Stimulated activated naive B cell treated with anti-CD40 and anti-IgM and Interleukin-4, amounts not matched to agents 10 μg/mL and 1 μg/mL and 100 μg/mL, for 72 hours (primary cell): ENCODE data around the gene ELL.

Experiments
- ATAC-seq, 2 donors: fragments of 150-1000 bp; cut with Tn5 transposase; replicated peaks; 2 replicates each; pipeline ENCODE4 v1.10.0; 2021; ENCODE audit warnings: moderate library complexity in 1 of 2
- DNase-seq: peaks from one replicate; pipeline ENCODE4 v3.0.0; 2021
- H3K27ac Mint-ChIP-seq: one replicate; pipeline ENCODE4 v1.8.0; 2022; ENCODE audit warnings: mild to moderate bottlenecking, mixed read lengths
- H3K27me3 Mint-ChIP-seq, 2 donors: one replicate each; pipeline ENCODE4 v1.8.0; 2022; ENCODE audit warnings: mixed read lengths in 2 of 2
- H3K36me3 Mint-ChIP-seq, 2 donors: one replicate each; pipeline ENCODE4 v1.8.0; 2022; ENCODE audit warnings: mixed read lengths in 2 of 2, mild to moderate bottlenecking in 1 of 2
- H3K4me1 Mint-ChIP-seq, 2 donors: one replicate each; pipeline ENCODE4 v1.8.0; 2022; ENCODE audit warnings: mixed read lengths in 2 of 2, mild to moderate bottlenecking in 1 of 2
- H3K4me3 Mint-ChIP-seq, 2 donors: one replicate each; pipeline ENCODE4 v1.8.0; 2022; ENCODE audit warnings: mild to moderate bottlenecking in 2 of 2, mixed read lengths in 2 of 2, moderate library complexity in 1 of 2
- H3K9me3 Mint-ChIP-seq, 2 donors: one replicate each; pipeline ENCODE4 v1.8.0; 2022; ENCODE audit warnings: mixed read lengths in 2 of 2, mild to moderate bottlenecking in 1 of 2

The ELL gene

GRCh38 chr19:18452386-18452785 lies 69.5 kb downstream of the ELL start:
- Mint-ChIP-seq H3K4me1 (peaks cover 9 to 14% of the 10 kb centered on the region in 2 donors), H3K9me3 (no peaks in the 10 kb centered on the region), H3K27ac (no peak overlapping the region), H3K36me3 (peaks cover 40 to 62% of the 10 kb centered on the region in 2 donors), H3K27me3 (no peaks in the 10 kb centered on the region), H3K4me3 (no peak overlapping the region)
- DNase-seq (no peak), ATAC-seq (no peak)

DNA sequence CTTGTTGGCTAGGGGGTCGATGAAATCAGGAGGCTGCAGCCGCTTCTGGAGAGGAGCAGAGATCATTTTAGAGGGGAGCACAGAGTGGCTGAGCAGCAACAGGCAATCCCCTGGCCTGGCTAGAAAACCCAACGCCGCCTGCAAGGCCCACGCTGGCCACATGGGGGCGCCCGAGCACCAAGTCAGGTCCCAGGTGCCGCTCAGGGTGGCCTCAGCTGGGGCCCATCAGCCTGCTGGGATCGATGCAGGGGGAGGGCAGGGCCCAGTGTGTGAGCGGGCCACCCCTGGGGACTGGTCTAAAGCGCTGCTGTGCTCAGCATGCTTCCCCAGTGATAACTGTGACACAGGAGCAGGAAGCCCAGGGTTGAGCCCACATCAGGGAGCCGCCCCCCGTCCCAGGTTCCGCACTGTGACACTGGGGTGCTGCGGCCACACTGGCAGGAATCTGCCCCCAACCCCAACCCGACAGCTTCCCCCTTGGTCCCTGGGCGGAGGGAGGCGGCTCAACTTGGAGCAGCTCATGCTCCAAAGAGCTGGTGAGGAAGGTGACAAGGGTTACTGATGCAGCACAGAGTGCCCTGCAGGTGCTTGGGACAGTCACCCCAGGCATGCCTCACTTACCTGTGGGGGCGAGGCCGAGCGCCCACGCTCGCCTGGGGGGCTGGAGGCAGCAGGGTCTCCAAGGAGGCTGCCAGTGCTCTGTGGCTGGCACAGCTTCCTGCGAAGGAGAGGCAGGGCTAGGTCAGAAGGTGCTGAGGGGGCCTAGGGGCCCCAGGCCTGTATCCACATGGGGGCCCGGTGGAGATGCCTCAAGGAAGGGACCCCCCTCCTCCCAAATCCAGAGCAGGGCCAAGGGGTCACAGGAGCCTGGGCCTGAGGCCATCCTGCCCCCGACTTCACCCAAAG lies 70.7 kb downstream of the ELL start:
- Mint-ChIP-seq H3K27me3 (no peaks in the 10 kb centered on the region), H3K9me3 (no peaks in the 10 kb centered on the region), H3K4me1 (peaks cover 9 to 14% of the 10 kb centered on the region in 2 donors), H3K27ac (peak overlapping the region; percentile 71), H3K36me3 (peaks cover 40 to 64% of the 10 kb centered on the region in 2 donors), H3K4me3 (no peak overlapping the region)
- ATAC-seq (peak; percentile 94 to 96), DNase-seq (peak; percentile 80)

DNA sequence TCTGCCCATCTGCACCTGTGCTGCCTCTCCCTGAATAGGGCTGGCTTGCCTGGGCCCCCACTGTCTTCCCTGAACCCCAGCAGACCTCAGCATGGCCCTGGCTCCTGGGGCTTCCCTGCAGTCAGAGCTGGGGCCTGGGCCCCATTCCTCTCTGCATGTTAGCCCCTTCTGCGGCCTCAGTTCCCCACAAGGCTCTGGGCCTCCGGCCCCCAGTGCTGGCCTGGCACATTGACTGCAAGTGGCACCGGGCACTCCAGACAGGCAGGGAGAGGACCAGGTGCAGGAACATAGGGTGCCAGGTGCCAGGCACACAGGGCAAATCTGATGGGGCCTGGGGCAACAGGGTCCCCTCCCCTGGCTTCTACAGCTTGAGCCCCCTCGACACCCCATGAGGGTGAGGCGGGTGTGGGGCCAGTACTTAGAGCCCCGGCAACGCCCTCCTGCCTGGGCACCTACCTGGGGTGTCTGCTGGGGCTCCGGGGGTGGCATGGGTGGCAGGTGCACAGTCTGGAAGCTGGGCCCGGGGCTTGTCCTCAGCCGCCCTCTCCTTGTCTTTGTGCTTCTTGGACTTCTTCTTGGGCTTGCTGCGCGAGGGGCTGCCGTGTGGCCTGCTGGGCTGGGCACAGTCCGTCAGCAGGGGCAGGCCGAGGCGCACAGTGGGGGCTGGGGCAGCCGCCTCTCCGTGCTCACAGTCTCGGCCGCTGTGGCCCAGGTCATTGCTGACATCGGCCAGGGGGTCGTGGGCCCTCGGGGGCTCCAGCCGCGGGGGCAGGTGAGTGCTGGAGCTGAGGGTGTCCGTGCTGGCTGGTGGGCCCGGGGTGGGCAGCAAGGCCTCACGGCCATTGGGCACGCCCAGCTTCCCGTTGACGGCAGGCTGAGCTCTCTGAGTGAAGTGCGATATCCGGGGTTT lies 71.6 kb downstream of the ELL start:
- H3K27me3 Mint-ChIP-seq: no peaks in the 10 kb centered on the region
- peaks cover 9 to 14% of the 10 kb centered on the region in 2 donors for H3K4me1 Mint-ChIP-seq
- peaks cover 38 to 59% of the 10 kb centered on the region in 2 donors for H3K36me3 Mint-ChIP-seq
- no peaks in the 10 kb centered on the region for H3K9me3 Mint-ChIP-seq
- no peak for ATAC-seq
- H3K27ac Mint-ChIP-seq: peak overlapping the region; percentile 71
- H3K4me3 Mint-ChIP-seq: no peak overlapping the region
- DNase-seq: no peak

DNA sequence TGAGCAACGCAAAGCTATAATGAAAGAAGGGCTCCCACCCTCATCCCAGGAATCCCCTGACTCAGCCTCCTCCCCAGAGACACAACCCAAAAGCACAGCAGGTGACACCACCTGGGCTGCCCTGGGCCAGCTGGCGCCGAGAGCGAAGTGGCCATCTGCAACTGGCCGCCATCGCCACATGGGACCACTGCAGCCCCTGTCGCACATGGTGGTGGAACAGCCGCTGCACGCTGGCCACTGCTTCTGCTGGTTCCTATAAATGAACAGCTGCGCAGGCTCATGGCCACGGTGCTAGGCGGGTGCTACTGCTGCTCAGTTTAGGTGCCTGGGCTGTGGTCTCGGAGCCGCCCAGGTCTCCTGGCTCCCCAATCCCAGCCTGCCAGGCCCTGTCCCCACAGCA lies 72.3 kb downstream of the ELL start:
- peaks cover 39 to 61% of the 10 kb centered on the region in 2 donors for H3K36me3 Mint-ChIP-seq
- ATAC-seq (no peak), DNase-seq (no peak)
- H3K27me3 Mint-ChIP-seq: no peaks in the 10 kb centered on the region
- no peak overlapping the region for H3K4me3 Mint-ChIP-seq
- H3K4me1 Mint-ChIP-seq: peaks cover 9 to 14% of the 10 kb centered on the region in 2 donors
- no peaks in the 10 kb centered on the region for H3K9me3 Mint-ChIP-seq
- H3K27ac Mint-ChIP-seq: no peak overlapping the region

DNA sequence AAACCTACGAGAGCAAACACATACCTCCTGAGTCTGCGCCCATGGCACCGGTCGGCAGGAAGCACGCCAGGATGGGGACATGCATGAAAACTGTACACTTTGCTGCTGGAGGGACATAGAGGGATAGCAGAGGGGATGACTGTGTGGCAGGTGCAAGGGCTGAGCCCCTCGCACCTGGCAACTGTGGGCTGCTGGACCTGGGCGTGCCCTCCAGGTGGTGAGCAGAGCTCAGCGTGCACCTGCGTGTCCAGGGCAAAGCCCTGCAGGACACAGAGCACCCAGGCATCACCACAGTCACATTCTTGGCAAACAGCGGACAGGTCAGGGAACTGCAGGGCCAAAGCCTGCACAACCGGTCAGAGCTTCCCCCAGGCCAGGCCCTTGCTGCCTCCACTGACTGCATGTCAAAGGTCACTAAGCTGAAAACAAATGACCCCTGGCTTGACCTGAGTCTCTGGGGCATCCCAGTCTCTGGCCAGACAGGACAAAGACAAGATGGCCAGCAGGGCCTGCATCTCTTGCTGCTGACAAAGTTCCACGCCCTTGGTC lies 75.0 kb downstream of the ELL start:
- H3K36me3 Mint-ChIP-seq: peaks cover 50 to 66% of the 10 kb centered on the region in 2 donors

DNA sequence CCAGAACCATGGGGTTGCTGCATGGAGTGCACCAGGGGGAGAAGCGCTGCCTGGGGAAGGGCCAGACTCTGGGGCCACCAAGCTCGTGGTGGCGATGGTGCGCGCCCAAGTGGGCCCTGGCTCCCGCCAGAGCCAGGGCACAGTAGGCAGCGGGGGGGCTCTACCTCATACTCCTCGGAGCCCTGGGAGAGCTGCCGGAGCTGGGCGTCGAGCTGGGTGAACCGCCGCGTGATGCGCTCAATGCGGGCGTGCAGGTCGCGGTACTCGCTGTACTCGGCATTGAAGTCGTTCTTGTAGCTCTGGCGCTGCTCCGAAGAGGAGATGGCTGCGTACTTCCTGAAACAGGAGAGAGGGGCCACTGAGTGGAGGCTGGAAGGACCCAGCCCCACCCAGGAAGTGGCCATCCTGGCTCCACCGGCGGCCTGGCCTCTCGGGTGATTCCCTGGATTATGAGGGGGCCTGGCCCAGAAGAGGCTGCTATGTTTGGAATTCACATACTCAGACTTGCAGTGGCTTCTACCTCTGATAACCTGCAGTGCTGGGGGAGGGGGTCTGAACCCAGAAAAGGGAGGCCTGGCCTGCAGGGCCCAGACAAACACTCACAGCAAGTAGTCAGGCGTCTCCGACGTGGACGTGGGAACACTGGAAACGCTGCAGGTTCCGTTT lies 75.6 kb downstream of the ELL start:
- no peak overlapping the region for H3K4me3 Mint-ChIP-seq
- H3K36me3 Mint-ChIP-seq: peaks cover 50 to 66% of the 10 kb centered on the region in 2 donors
- H3K27me3 Mint-ChIP-seq: no peaks in the 10 kb centered on the region
- H3K9me3 Mint-ChIP-seq: peaks cover 3 to 5% of the 10 kb centered on the region in 2 donors
- DNase-seq (no peak), ATAC-seq (no peak)
- H3K27ac Mint-ChIP-seq: peak overlapping the region; percentile 14
- H3K4me1 Mint-ChIP-seq: peaks cover 18 to 32% of the 10 kb centered on the region in 2 donors

More for the DNA sequence above, 75.0 kb downstream of the ELL start:
- no peak overlapping the region for H3K4me3 Mint-ChIP-seq
- no peaks in the 10 kb centered on the region for H3K27me3 Mint-ChIP-seq
- peaks cover 3 to 5% of the 10 kb centered on the region in 2 donors for H3K9me3 Mint-ChIP-seq
- DNase-seq: no peak
- no peak for ATAC-seq
- H3K27ac Mint-ChIP-seq: no peak overlapping the region
- H3K4me1 Mint-ChIP-seq: peaks cover 16 to 27% of the 10 kb centered on the region in 2 donors

GRCh38 chr19:18445262-18445948 lies 76.5 kb downstream of the ELL start:
- DNase-seq (no peak), ATAC-seq (no peak)
- H3K36me3 Mint-ChIP-seq: peaks cover 43 to 61% of the 10 kb centered on the region in 2 donors
- H3K9me3 Mint-ChIP-seq: peaks cover 3 to 5% of the 10 kb centered on the region in 2 donors
- H3K4me1 Mint-ChIP-seq: peaks cover 15 to 25% of the 10 kb centered on the region in 2 donors
- H3K27ac Mint-ChIP-seq: no peak overlapping the region
- no peak overlapping the region for H3K4me3 Mint-ChIP-seq
- H3K27me3 Mint-ChIP-seq: no peaks in the 10 kb centered on the region

DNA sequence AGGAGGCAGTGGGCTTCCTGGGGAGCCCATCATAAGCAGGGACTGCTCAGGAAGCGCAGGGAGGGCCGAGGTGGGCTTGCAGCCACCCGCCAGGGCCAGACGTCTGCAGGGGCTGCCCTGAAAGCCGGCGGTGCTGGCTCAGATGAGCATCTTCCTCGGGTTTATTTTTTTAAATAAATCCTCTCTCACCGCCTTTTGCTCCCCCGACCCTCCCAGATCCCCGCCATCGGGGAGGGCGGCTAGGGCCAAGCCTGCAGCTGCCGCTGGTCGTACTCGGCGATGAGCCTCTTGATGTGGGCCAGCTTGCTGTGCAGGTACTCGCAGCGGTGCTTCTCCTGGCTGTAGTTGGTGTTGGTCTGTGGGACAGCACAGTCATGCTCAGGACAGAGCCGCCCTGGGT lies 77.4 kb downstream of the ELL start:
- H3K27me3 Mint-ChIP-seq: no peaks in the 10 kb centered on the region
- DNase-seq (no peak), ATAC-seq (no peak)
- peaks cover 17 to 30% of the 10 kb centered on the region in 2 donors for H3K4me1 Mint-ChIP-seq
- H3K4me3 Mint-ChIP-seq: no peak overlapping the region
- H3K9me3 Mint-ChIP-seq: peaks cover 3 to 5% of the 10 kb centered on the region in 2 donors
- H3K27ac Mint-ChIP-seq: no peak overlapping the region
- peaks cover 37 to 58% of the 10 kb centered on the region in 2 donors for H3K36me3 Mint-ChIP-seq

DNA sequence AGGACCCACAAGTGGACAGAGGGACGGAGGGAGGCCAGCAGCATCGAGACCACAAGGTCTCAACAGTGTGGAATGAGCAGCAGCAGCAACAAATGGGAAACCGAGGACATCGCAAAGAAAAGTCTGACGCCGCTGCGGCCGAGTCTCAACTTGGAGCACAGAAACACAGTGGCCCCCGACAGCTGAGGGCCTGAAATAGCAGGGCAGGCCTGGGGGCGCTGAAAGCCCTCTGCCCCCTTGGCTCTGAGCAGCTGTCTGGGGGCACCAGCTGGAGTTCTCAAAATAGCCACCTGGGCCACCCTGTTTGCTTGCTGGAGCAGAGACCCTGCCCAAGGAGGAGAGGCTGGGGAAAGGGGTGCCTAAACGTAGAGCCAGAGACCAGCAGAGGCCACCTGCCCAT lies 78.0 kb downstream of the ELL start:
- no peak for DNase-seq
- H3K27ac Mint-ChIP-seq: peak overlapping the region; percentile 51
- no peaks in the 10 kb centered on the region for H3K27me3 Mint-ChIP-seq
- peaks cover 33 to 52% of the 10 kb centered on the region in 2 donors for H3K36me3 Mint-ChIP-seq
- H3K4me3 Mint-ChIP-seq: no peak overlapping the region
- no peak for ATAC-seq
- peaks cover 3 to 5% of the 10 kb centered on the region in 2 donors for H3K9me3 Mint-ChIP-seq
- peaks cover 17 to 37% of the 10 kb centered on the region in 2 donors for H3K4me1 Mint-ChIP-seq

DNA sequence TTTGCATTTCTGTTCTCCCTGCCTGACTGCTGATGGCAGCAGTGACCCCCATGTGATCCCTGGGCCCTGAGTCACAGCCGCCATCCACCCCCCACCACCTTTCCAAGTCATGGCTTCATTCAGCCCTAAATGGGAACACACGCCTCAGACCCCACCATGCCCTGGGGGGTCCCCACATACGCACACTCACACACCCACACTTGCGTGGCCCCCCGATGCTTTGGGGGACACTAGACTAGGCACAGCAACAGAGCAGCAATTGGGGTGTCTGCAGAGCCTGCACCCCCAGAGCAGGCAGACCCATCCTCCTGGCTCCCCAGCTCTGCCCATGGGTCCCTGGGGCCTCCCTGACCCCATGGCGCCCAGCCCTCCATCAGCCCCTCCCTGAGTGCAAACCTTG lies 78.5 kb downstream of the ELL start:
- DNase-seq (no peak), ATAC-seq (no peak)
- Mint-ChIP-seq H3K4me3 (no peak overlapping the region), H3K27me3 (no peaks in the 10 kb centered on the region), H3K4me1 (peaks cover 16 to 41% of the 10 kb centered on the region in 2 donors), H3K9me3 (peaks cover 3 to 5% of the 10 kb centered on the region in 2 donors), H3K27ac (no peak overlapping the region), H3K36me3 (peaks cover 29 to 47% of the 10 kb centered on the region in 2 donors)

GRCh38 chr19:18442941-18443340 lies 78.9 kb downstream of the ELL start:
- no peak overlapping the region for H3K4me3 Mint-ChIP-seq

DNA sequence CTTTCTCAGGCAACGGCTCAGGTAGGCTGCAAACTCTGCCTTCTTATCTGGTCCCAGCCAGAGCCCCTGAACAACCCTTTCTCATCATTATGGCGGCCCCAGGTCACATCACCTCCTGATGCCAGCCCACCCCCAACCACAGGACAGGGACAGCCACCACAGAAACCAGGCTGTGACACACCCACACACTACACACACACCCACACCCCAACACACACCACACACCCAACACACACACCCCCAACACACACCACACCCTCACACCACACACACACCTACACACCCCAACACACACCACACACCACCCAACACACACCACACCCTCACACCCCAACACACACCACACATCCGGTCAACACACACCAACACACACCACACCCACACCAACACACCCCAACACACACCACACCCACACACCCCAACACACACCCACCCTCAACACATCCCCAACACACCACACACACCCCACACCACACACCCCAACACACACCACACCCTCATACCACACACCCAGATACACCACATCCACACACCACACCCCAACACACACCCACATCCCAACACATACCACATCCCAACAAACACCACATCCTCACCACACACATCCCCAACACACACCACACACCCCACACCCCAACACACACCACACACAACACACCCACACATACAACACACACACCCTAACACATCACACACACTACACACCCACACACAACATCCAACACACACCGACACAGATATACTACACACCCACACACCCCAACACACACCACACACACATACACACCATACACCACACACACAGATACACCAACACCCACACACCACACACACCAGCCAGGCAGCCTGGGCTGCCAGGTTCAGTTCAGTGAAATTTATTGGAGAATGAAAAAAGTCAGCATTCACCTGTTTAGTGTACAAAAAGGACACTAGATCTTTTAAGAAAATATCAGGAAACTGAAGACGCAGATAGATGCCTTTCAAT lies 79.8 kb downstream of the ELL start:
- H3K9me3 Mint-ChIP-seq: peaks cover 3 to 5% of the 10 kb centered on the region in 2 donors
- DNase-seq: no peak
- ATAC-seq: no peak
- peaks cover 16 to 53% of the 10 kb centered on the region in 2 donors for H3K4me1 Mint-ChIP-seq
- H3K36me3 Mint-ChIP-seq: peaks cover 27 to 40% of the 10 kb centered on the region in 2 donors
- no peaks in the 10 kb centered on the region for H3K27me3 Mint-ChIP-seq
- H3K27ac Mint-ChIP-seq: peak overlapping the region; percentile 89
- H3K4me3 Mint-ChIP-seq: peak overlapping the region; percentile 2 to 46

More at GRCh38 chr19:18442941-18443340, 78.9 kb downstream of the ELL start:
- peaks cover 3 to 5% of the 10 kb centered on the region in 2 donors for H3K9me3 Mint-ChIP-seq
- H3K27me3 Mint-ChIP-seq: no peaks in the 10 kb centered on the region
- DNase-seq (no peak), ATAC-seq (no peak)
- H3K36me3 Mint-ChIP-seq: peaks cover 27 to 44% of the 10 kb centered on the region in 2 donors
- H3K27ac Mint-ChIP-seq: no peak overlapping the region
- peaks cover 14 to 45% of the 10 kb centered on the region in 2 donors for H3K4me1 Mint-ChIP-seq
